BJ (cell line): ENCODE results near the gene GPR21. TPM values are rescaled to one million over a fixed set of nuclear protein-coding genes. Genes with fewer than 3 reads are reported as not detected.
A peak's percentile ranks its signal among the peaks of the same experiment; 100 is the strongest.

Experiments
- CTCF ChIA-PET: fragments of 350-600 bp; formaldehyde crosslinking; extraction: SDS; loops from one replicate; lab custom pipeline; 2021; ENCODE audit warnings: antibody characterized with exemption, inconsistent platforms; lab: Yijun Ruan, JAX
- POLR2A ChIA-PET: fragments of 300-600 bp; sonication (Branson Sonifier 250); formaldehyde crosslinking; extraction: SDS; loops from one replicate; lab custom pipeline; 2021; ENCODE audit warnings: antibody characterized with exemption; lab: Charles Lee
- DNase-seq: peaks from one replicate; pipeline ENCODE4 v3.0.0-alpha.2; 2011; ENCODE audit warnings: low read depth
- H3K27me3 ChIP-seq: 2 replicates; pipeline ENCODE4 v1.6.0; 2011; ENCODE audit warnings: low read length; ENCODE audit not compliant: control insufficient read depth, insufficient read depth
- H3K36me3 ChIP-seq: 2 replicates; pipeline ENCODE4 v1.5.1; 2011; ENCODE audit warnings: low read length; ENCODE audit not compliant: control insufficient read depth, insufficient read depth
- H3K4me3 ChIP-seq: 2 replicates; pipeline ENCODE4 v1.5.1; 2011; ENCODE audit warnings: low read depth, mild to moderate bottlenecking, control low read depth, low read length
- CTCF ChIP-seq: IDR thresholded peaks from 2 replicates; pipeline ENCODE4 v1.5.1; 2011; ENCODE audit warnings: low read depth, mild to moderate bottlenecking, control low read depth, inconsistent platforms, low read length, moderate library complexity; ENCODE audit not compliant: insufficient read depth
- polyA plus RNA-seq: library from polyadenylated mRNA; depleted of rRNA; stranded (reverse); fragments of >200 nt; gene quantifications from 2 replicates; pipeline ENCODE4 v1.2.3, GENCODE V29; 2011

The GPR21 gene
- polyA plus RNA-seq, 1 experiment = not detected

GRCh38 chr9:123073441-123073840 is 40.0 kb downstream of the GPR21 start:
- peaks cover 4% of the 10 kb centered on the region; the same call in 1 of the 2 replicates for H3K36me3 ChIP-seq
- ChIA-PET POLR2A (no interaction called here), CTCF (interaction anchor here (1.0 to 5.6 kb wide), 4 partner anchors 10 to 276 kb away, joined by 3 to 27 read pairs (median 4); no protein-coding TSS in a partner anchor)

GRCh38 chr9:123073991-123074422 is 40.5 kb downstream of the GPR21 start:
- POLR2A ChIA-PET = no interaction called here
- Histone ChIP-seq H3K36me3 (peaks cover 5% of the 10 kb centered on the region; the same call in 1 of the 2 replicates), H3K4me3 (no peak overlapping the region), H3K27me3 (no peaks in the 10 kb centered on the region)
- peak; percentile 84 for DNase-seq
- CTCF ChIA-PET = interaction anchor here (1.0 to 5.6 kb wide), 6 partner anchors 10 to 275 kb away, joined by 3 to 27 read pairs (median 4); partner anchors contain the start of gene GPR21
- TF ChIP-seq CTCF = peak; percentile 24; the same call in 1 of the 2 replicates

More at GRCh38 chr9:123073441-123073840, 40.0 kb downstream of the GPR21 start:
- no peak overlapping the region for H3K4me3 ChIP-seq
- H3K27me3 ChIP-seq = no peaks in the 10 kb centered on the region
- DNase-seq = no peak
- no peak for TF ChIP-seq CTCF

- no peaks in the 10 kb centered on the region for H3K27me3 ChIP-seq
- CTCF ChIA-PET = interaction anchor here (1.0 to 5.6 kb wide), 4 partner anchors 10 to 275 kb away, joined by 3 to 27 read pairs (median 4); partner anchors contain the start of gene GPR21
- no peak for TF ChIP-seq CTCF
- POLR2A ChIA-PET = interaction anchor here (0.6 kb wide), 1 partner anchor 169 kb away, joined by 3 read pairs; no protein-coding TSS in a partner anchor
- DNase-seq = no peak
- peaks cover 6% of the 10 kb centered on the region; the same call in 1 of the 2 replicates for H3K36me3 ChIP-seq
- H3K4me3 ChIP-seq = no peak overlapping the region
Observed at GRCh38 chr9:123074628-123075027, 41.2 kb downstream of the GPR21 start.

GRCh38 chr9:123080444-123080843 is 47.0 kb downstream of the GPR21 start:
- POLR2A ChIA-PET = no interaction called here
- CTCF ChIA-PET = interaction anchor here (0.5 to 4.5 kb wide), 7 partner anchors 11 to 1229 kb away, joined by 3 to 65 read pairs (median 6); no protein-coding TSS in a partner anchor
- no peak for TF ChIP-seq CTCF
- DNase-seq = no peak
- no peaks in the 10 kb centered on the region for H3K27me3 ChIP-seq
- peaks cover 7% of the 10 kb centered on the region for H3K36me3 ChIP-seq
- H3K4me3 ChIP-seq = no peak overlapping the region

- Histone ChIP-seq H3K36me3 (peaks cover 6% of the 10 kb centered on the region), H3K27me3 (no peaks in the 10 kb centered on the region), H3K4me3 (no peak overlapping the region)
- TF ChIP-seq CTCF = peak; percentile 61
- CTCF ChIA-PET = interaction anchor here (0.6 to 4.5 kb wide), 10 partner anchors 10 to 1730 kb away, joined by 3 to 65 read pairs (median 5); no protein-coding TSS in a partner anchor
- DNase-seq = no peak
- POLR2A ChIA-PET = no interaction called here
Observed at GRCh38 chr9:123081824-123082223, 48.4 kb downstream of the GPR21 start.
